DMS114 treated with DMSO at 0.1 percent for 48 hours (cell line): ENCODE data around the gene SLC16A3.

ENCODE experiments used
- DNase-seq: peaks from one replicate; lab custom pipeline; 2025; ENCODE audit not compliant: unreplicated experiment; lab: John Stamatoyannopoulos, UW

Gene SLC16A3

GRCh38 chr17:82235056-82235774 lies 6.4 kb downstream of the SLC16A3 start:
- no peak for DNase-seq

GRCh38 chr17:82235775-82236141 lies 6.9 kb downstream of the SLC16A3 start:
- no peak for DNase-seq

- no peak for DNase-seq
Measured at GRCh38 chr17:82236142-82236971, 7.5 kb downstream of the SLC16A3 start.

- DNase-seq, result no peak
Measured at GRCh38 chr17:82237083-82237745, 8.4 kb downstream of the SLC16A3 start.

- DNase-seq, result no peak
Measured at GRCh38 chr17:82237746-82238471, 9.1 kb downstream of the SLC16A3 start.

- no peak for DNase-seq
Measured at GRCh38 chr17:82238472-82239201, 9.8 kb downstream of the SLC16A3 start.

GRCh38 chr17:82239401-82239925 lies 10.6 kb downstream of the SLC16A3 start:
- DNase-seq, result no peak

- no peak for DNase-seq
Measured at GRCh38 chr17:82239926-82240505, 11.2 kb downstream of the SLC16A3 start.

GRCh38 chr17:82240506-82241182 lies 11.8 kb downstream of the SLC16A3 start:
- no peak for DNase-seq

- no peak for DNase-seq
Measured at GRCh38 chr17:82241183-82241925, 12.5 kb downstream of the SLC16A3 start.

- DNase-seq, result no peak
Measured at GRCh38 chr17:82241926-82242697, 13.3 kb downstream of the SLC16A3 start.

- no peak for DNase-seq
Measured at GRCh38 chr17:82242698-82242976, 13.8 kb downstream of the SLC16A3 start.

GRCh38 chr17:82242977-82243647 lies 14.3 kb downstream of the SLC16A3 start:
- no peak for DNase-seq

GRCh38 chr17:82243648-82244412 lies 15.0 kb downstream of the SLC16A3 start:
- no peak for DNase-seq

GRCh38 chr17:82244413-82245133 lies 15.7 kb downstream of the SLC16A3 start:
- DNase-seq, result peak; percentile 23
